ENCODE data around the gene TAS2R4.
A peak's percentile ranks its signal among the peaks of the same experiment; 100 is the strongest.
"Not testable (repeated sequence)": the region's sequence is repeated elsewhere in the genome, so short reads cannot be mapped to it uniquely, and the experiment has no call there.

The TAS2R4 gene

GRCh38 chr7:141770083-141770583 is 6.3 kb upstream of the TAS2R4 start:
- ATAC-seq (replicated peaks); DNase-seq; H3K4me1 Mint-ChIP-seq; H3K27me3 Mint-ChIP-seq; H3K27ac Mint-ChIP-seq; H3K4me3 Mint-ChIP-seq; H3K9me3 Mint-ChIP-seq: not testable (repeated sequence)
- H3K36me3 Mint-ChIP-seq = peaks cover 41 to 67% of the 10 kb centered on the region in 2 donors

- peak; percentile 79 to 80 for ATAC-seq (replicated peaks)
- no peaks in the 10 kb centered on the region for H3K9me3 Mint-ChIP-seq
- no peak overlapping the region for H3K4me3 Mint-ChIP-seq
- DNase-seq = no peak
- H3K27me3 Mint-ChIP-seq = no peaks in the 10 kb centered on the region
- H3K36me3 Mint-ChIP-seq = peaks cover 3 to 18% of the 10 kb centered on the region in 2 donors
- H3K4me1 Mint-ChIP-seq = peaks cover 0 to 4% of the 10 kb centered on the region in 2 donors
- H3K27ac Mint-ChIP-seq = no peak overlapping the region
Measured at GRCh38 chr7:141785706-141786552, 9.5 kb downstream of the TAS2R4 start.

- Mint-ChIP-seq H3K36me3 (peaks cover 11 to 27% of the 10 kb centered on the region in 2 donors), H3K4me3 (no peak overlapping the region), H3K27ac (no peak overlapping the region), H3K4me1 (peaks cover 0 to 4% of the 10 kb centered on the region in 2 donors), H3K27me3 (no peaks in the 10 kb centered on the region), H3K9me3 (no peaks in the 10 kb centered on the region)
- DNase-seq = no peak
- ATAC-seq (replicated peaks) = no peak
Measured at GRCh38 chr7:141788296-141788695, 11.8 kb downstream of the TAS2R4 start.

DNA sequence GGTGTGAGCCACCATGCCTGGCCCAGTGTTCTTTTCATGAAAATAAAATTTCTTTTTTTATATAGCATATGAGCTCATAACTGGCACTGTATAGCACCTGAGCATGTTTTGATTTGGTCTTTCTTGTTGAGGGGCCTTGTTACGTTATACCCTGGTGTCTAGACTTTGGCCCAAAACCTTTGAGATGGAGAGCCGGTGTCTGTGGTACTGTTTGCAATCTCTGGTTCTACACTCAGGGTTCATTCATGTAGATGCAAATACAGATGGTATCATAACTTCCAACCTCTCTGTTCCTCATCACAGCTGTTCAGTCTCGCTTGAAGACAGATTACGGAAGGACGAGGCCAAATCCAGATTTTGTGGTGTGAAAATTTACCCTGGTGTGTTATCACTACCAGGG is 13.4 kb downstream of the TAS2R4 start, which contains the start of gene TAS2R5:
Gene TAS2R5 (plus strand): TSS at position 301 of the 400 bp plus-strand sequence. CDS start 145 bp downstream, outside the sequence.
- H3K4me3 Mint-ChIP-seq = no peak within 1 kb of the TSS
- H3K36me3 Mint-ChIP-seq = peaks cover 17 to 37% of the 10 kb centered on the region in 2 donors
- peaks cover 0 to 2% of the 10 kb centered on the region in 2 donors for H3K4me1 Mint-ChIP-seq
- DNase-seq (no peak), ATAC-seq (replicated peaks) (no peak)
- no peaks in the 10 kb centered on the region for H3K9me3 Mint-ChIP-seq
- H3K27me3 Mint-ChIP-seq = no peaks in the 10 kb centered on the region
- no peak within 1 kb of the TSS for H3K27ac Mint-ChIP-seq

GRCh38 chr7:141792526-141792925 is 16.1 kb downstream of the TAS2R4 start:
- Mint-ChIP-seq H3K4me1 (no peaks in the 10 kb centered on the region), H3K9me3 (no peaks in the 10 kb centered on the region), H3K27me3 (no peaks in the 10 kb centered on the region), H3K4me3 (no peak overlapping the region), H3K36me3 (peaks cover 22 to 36% of the 10 kb centered on the region in 2 donors), H3K27ac (no peak overlapping the region)
- ATAC-seq (replicated peaks) (no peak), DNase-seq (no peak)

DNA sequence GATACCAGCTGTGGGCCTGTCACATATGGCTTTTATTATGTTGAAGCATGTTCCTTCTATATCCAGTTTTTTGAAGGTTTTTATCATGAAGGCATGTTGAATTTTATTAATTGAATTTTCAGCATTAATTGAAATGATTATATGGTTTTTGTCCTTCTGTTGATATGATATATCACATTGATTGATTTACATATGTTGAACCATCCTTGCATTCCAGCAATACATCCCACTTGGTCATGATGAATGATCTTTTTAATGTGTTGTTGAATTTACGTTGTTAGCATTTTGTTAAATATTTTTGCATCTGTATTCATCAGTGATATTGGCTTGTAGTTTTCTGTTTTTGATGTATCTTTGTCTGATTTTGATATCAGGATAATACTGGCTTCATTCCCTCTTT is 43.6 kb downstream of the TAS2R4 start:
- no peaks in the 10 kb centered on the region for H3K27me3 Mint-ChIP-seq
- peaks cover 24 to 51% of the 10 kb centered on the region in 2 donors for H3K36me3 Mint-ChIP-seq
- DNase-seq (no peak), ATAC-seq (replicated peaks) (no peak)
- no peak overlapping the region for H3K27ac Mint-ChIP-seq
- no peaks in the 10 kb centered on the region for H3K4me1 Mint-ChIP-seq
- peaks cover 30 to 35% of the 10 kb centered on the region in 2 donors for H3K9me3 Mint-ChIP-seq
- H3K4me3 Mint-ChIP-seq = no peak overlapping the region

DNA sequence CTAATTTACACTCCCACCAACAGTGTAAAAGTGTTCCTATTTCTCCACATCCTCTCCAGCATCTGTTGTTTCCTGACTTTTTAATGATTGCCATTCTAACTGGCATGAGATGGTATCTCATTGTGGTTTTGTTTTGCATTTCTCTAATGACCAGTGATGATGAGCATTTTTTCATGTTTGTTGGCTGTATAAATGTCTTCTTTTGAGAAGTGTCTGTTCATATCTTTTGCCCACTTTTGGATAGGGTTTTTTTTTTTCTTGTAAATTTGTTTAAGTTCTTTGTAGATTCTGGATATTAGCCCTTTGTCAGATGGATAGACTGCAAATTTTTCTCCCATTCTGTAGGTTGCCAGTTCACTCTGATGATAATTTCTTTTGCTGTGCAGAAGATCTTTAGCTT is 46.0 kb downstream of the TAS2R4 start:
- not testable (repeated sequence) for H3K27me3 Mint-ChIP-seq; H3K4me3 Mint-ChIP-seq; H3K27ac Mint-ChIP-seq; H3K4me1 Mint-ChIP-seq; ATAC-seq (replicated peaks); DNase-seq
- peaks cover 26 to 46% of the 10 kb centered on the region in 2 donors for H3K36me3 Mint-ChIP-seq
- H3K9me3 Mint-ChIP-seq = peaks cover 30 to 35% of the 10 kb centered on the region in 2 donors
